Transverse colon (tissue), 4 donors: Measurements from ENCODE around the gene CTSL. TPM values are rescaled to one million over a fixed set of nuclear protein-coding genes. Genes with fewer than 3 reads are reported as not detected.

ENCODE experiments used
- DNase-seq: peaks from one replicate; pipeline ENCODE4 v3.0.0-alpha.2; 2019
- H3K27ac ChIP-seq, 4 donors: fragments of 200-600 bp; sonication (generic); 2 replicates each; pipeline ENCODE4 v1.5.1; 2016 to 2018; ENCODE audit warnings: inconsistent platforms in 4 of 4
- H3K27me3 ChIP-seq: fragments of 200-600 bp; sonication (generic); 2 replicates; pipeline ENCODE4 v1.5.1; 2017; ENCODE audit warnings: inconsistent platforms
- H3K36me3 ChIP-seq, 4 donors: fragments of 200-600 bp; sonication (generic); 2 replicates each; pipeline ENCODE4 v1.5.1; 2017 to 2019; ENCODE audit warnings: inconsistent platforms in 4 of 4
- H3K4me1 ChIP-seq, 4 donors: fragments of 200-600 bp; sonication (generic); 2 replicates each; pipeline ENCODE4 v1.5.1; 2017 to 2020; ENCODE audit warnings: inconsistent platforms in 4 of 4
- H3K4me3 ChIP-seq, 4 donors: fragments of 200-600 bp; sonication (generic); 1 replicate in 1 of 4; 2 replicates in 3 of 4; pipeline versions ENCODE4 v1.5.1 to v1.6.1; 2017 to 2019; ENCODE audit warnings: inconsistent platforms in 4 of 4
- H3K9me3 ChIP-seq, 2 donors: fragments of 200-600 bp; sonication (generic); 2 replicates each; pipeline ENCODE4 v1.5.1; 2017 to 2019; ENCODE audit warnings: inconsistent platforms in 2 of 2
- CTCF ChIP-seq, 5 experiments: fragments of 200-600 bp in 3 of 5; fragments of 450-650 bp in 2 of 5; sonication (generic) in 3 of 5; IDR thresholded peaks; 1 replicate in 2 of 5; 2 replicates in 3 of 5; pipeline ENCODE4 v1.5.1; 2016 to 2017; ENCODE audit warnings: antibody characterized with exemption in 5 of 5, inconsistent platforms in 3 of 5, mild to moderate bottlenecking in 2 of 5, moderate library complexity in 1 of 5
- EP300 ChIP-seq: sonication (generic); formaldehyde crosslinking; IDR thresholded peaks from one replicate; pipeline ENCODE4 v1.6.1; 2017; ENCODE audit warnings: antibody characterized with exemption, low read depth
- POLR2A ChIP-seq: fragments of 450-650 bp; IDR thresholded peaks from one replicate; pipeline ENCODE4 v1.6.1; 2016; ENCODE audit warnings: antibody characterized with exemption, mild to moderate bottlenecking, moderate library complexity
- POLR2AphosphoS5 ChIP-seq, 3 donors: sonication (generic); formaldehyde crosslinking; IDR thresholded peaks; one replicate each; pipeline ENCODE4 v1.6.1; 2016; ENCODE audit warnings: antibody characterized with exemption in 3 of 3
- WGBS, 2 donors: methylation state at CpG; one replicate each; pipeline ENCODE4 v1.1.5; 2018; ENCODE audit warnings: low coverage in 1 of 2; 5-methylcytosine and 5-hydroxymethylcytosine counted together
- in situ Hi-C, 4 donors: fragments of 200-750 bp; cut with MboI; loops; one replicate each; pipeline versions ENCODE4 v1.15.0 to v1.15.1; 2017; ENCODE audit warnings: low sequenced_read_pairs in 3 of 4, low pct_ligation_motif_present in 1 of 4, low pct_unique_long_range_greater_than_20kb in 1 of 4
- intact Hi-C: fragments of 100-400 bp; cut with DNase I; formaldehyde crosslinking; loops from one replicate; pipeline ENCODE4 v1.15.1; 2023; ENCODE audit warnings: low total_unique reads
- total RNA-seq, 4 donors: library from RNA; depleted of rRNA; stranded (reverse); fragments of >200 nt; gene quantifications; one replicate each; pipeline ENCODE4 v1.1.0, GENCODE V29; 2016

CTSL gene
- total RNA-seq, 4 donors from 2014 or later: 26.7 to 108 (median 66.6) TPM

- Histone ChIP-seq H3K9me3 (no peaks in the 10 kb centered on the region), H3K4me3 (no peak overlapping the region), H3K27ac (no peak overlapping the region), H3K4me1 (peaks cover 0 to 11% (median 0%) of the 10 kb centered on the region in 4 donors), H3K27me3 (peaks cover 5% of the 10 kb centered on the region), H3K36me3 (peaks cover 0 to 17% (median 5%) of the 10 kb centered on the region in 4 donors)
- 74 to 100% methylated on average over 1 to 3 of the region's 3 CpGs for WGBS, 2 donors
- in situ Hi-C loops: no loop called here
- intact Hi-C loops: no loop called here
- DNase-seq: no peak
- no peak for TF ChIP-seq POLR2A
- TF ChIP-seq CTCF (IDR thresholded peaks at IDR 0.05): no peak
Measured at GRCh38 chr9:87732756-87733155, 6.8 kb downstream of the CTSL start.

DNA sequence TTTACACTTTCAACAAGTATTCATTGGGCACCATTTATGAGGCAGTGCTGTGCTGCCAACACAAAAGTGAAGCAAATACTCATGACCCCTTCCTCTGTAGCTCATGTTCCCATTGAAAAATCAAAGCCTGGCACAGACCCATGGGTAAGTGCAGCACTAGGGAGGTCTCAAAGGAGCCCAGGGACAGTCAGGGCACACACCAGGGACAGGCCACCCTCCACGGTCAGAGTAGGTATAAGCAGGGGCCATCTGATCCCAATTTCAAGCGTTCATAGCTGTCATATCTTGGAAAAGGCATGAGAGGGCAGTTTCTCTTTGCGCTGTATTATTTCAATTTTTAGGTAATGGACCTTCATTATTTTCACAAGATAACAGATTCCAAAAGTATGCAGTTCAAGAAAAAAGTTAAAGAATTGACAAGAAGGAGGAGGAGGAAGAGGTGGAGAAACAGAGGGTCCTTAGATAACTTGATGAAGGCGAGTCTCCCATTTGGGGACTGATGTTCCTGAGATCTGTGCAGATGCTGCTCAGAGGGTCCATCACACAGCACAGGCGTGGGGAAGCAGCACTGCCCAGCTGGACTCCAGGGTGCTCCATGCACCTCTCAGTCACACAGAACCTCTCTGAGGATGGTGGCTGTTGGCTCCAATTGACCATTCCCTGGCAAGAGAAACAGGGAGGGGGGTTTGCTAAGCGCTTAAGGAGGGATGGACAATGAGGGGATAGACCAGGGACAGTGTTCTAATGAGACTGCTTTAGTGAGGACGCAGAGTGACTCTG is 7.5 kb downstream of the CTSL start:
- WGBS, 2 donors: 85 to 88% methylated on average over 4 to 7 of the region's 7 CpGs
- TF ChIP-seq EP300: no peak
- no peak for DNase-seq
- H3K9me3 ChIP-seq: no peaks in the 10 kb centered on the region
- no peak overlapping the region for H3K4me3 ChIP-seq
- H3K27me3 ChIP-seq: peaks cover 5% of the 10 kb centered on the region
- peaks cover 0 to 12% (median 2%) of the 10 kb centered on the region in 4 donors for H3K36me3 ChIP-seq
- H3K27ac ChIP-seq: no peak overlapping the region
- in situ Hi-C loops (no loop called here), intact Hi-C loops (no loop called here)
- peaks cover 0 to 8% (median 0%) of the 10 kb centered on the region in 4 donors for H3K4me1 ChIP-seq

DNA sequence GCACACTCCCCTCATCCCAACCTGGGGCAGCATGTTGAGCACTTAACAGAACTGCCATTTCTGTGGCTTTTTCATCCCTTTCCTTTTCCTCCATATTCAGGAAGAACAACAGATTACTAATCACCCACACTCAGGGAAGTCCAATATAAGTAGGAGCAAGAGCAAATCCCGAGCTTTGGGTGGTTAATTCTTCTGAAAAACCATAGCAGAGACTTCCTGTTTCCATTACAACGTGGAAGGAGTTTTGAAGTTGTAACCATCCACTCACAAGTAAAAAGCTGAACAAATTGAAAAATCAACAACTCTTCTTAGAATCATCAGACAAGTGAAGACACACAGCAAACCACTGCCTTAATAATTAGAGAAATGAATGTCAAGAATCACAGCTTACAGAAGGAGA is 8.2 kb downstream of the CTSL start:
- in situ Hi-C loops (no loop called here), intact Hi-C loops (no loop called here)
- no peak for DNase-seq
- Histone ChIP-seq H3K27me3 (peaks cover 5% of the 10 kb centered on the region), H3K4me1 (peaks cover 0 to 4% (median 0%) of the 10 kb centered on the region in 4 donors), H3K9me3 (no peaks in the 10 kb centered on the region), H3K36me3 (peaks cover 0 to 12% (median 2%) of the 10 kb centered on the region in 4 donors), H3K4me3 (no peak overlapping the region), H3K27ac (no peak overlapping the region)
- TF ChIP-seq POLR2A: no peak
- TF ChIP-seq EP300: no peak
- no peak for TF ChIP-seq POLR2AphosphoS5 (IDR thresholded peaks at IDR 0.05)
- WGBS, 2 donors: 39 to 45% methylated on average over 2 of the region's 2 CpGs

DNA sequence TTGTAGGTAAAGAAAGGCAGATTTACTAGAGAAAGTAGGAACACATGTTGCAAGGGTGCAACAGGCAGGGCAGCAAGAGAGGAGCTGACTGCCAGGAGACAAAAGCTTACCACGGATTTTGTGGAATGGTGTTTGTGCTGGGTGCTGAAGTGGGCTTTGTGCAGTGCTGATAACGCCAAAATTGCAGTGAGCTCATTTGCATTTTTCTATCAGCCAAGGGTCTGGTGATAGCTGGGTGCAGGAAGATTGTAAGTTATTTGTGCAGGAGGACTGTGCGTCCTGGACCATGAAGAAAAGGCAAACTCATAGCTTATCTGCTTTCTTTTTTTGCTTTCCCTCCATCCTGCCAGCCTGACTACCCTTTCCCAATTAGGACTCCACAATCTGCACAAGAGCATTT is 13.6 kb downstream of the CTSL start:
- Histone ChIP-seq H3K4me1 (no peaks in the 10 kb centered on the region), H3K27me3 (peaks cover 8% of the 10 kb centered on the region), H3K36me3 (no peaks in the 10 kb centered on the region), H3K4me3 (no peak overlapping the region), H3K27ac (no peak overlapping the region), H3K9me3 (peaks cover 0 to 5% of the 10 kb centered on the region in 2 donors)
- no peak for DNase-seq
- intact Hi-C loops (no loop called here), in situ Hi-C loops (no loop called here)
- no peak for TF ChIP-seq EP300
- TF ChIP-seq POLR2A: no peak
- no peak for TF ChIP-seq CTCF (IDR thresholded peaks at IDR 0.05)
- no peak for TF ChIP-seq POLR2AphosphoS5 (IDR thresholded peaks at IDR 0.05)
- WGBS, 2 donors: 70 to 78% methylated on average over 3 of the region's 3 CpGs

DNA sequence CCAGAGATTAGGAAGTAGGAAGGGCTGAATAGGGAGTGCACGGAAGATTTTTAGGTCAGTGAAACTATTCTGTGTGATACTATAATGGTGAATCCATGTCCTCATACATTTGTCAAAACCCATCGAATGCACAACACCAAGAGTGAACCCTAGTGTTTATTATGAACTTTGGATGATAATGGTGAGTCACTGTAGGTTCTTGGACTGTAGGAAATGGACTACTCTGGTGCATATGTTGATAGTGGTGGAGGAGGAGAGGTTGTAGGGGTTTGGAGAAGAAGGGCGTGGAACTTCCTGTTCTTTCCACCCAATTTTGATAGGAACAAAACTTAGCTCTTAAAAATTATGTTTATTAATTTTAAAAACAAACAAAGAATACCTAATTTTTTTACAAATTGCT is 14.3 kb downstream of the CTSL start:
- intact Hi-C loops: no loop called here
- Histone ChIP-seq H3K27me3 (peaks cover 8% of the 10 kb centered on the region), H3K27ac (no peak overlapping the region), H3K9me3 (peaks cover 0 to 5% of the 10 kb centered on the region in 2 donors), H3K4me3 (no peak overlapping the region), H3K36me3 (no peaks in the 10 kb centered on the region), H3K4me1 (no peaks in the 10 kb centered on the region)
- in situ Hi-C loops: no loop called here
- WGBS, 2 donors: 79% methylated on average over 2 to 3 of the region's 3 CpGs
- TF ChIP-seq EP300 (no peak), CTCF (IDR thresholded peaks at IDR 0.05) (no peak), POLR2AphosphoS5 (IDR thresholded peaks at IDR 0.05) (no peak), POLR2A (no peak)
- no peak for DNase-seq
